ENCODE results near the gene TIAM1.

Gene TIAM1

DNA sequence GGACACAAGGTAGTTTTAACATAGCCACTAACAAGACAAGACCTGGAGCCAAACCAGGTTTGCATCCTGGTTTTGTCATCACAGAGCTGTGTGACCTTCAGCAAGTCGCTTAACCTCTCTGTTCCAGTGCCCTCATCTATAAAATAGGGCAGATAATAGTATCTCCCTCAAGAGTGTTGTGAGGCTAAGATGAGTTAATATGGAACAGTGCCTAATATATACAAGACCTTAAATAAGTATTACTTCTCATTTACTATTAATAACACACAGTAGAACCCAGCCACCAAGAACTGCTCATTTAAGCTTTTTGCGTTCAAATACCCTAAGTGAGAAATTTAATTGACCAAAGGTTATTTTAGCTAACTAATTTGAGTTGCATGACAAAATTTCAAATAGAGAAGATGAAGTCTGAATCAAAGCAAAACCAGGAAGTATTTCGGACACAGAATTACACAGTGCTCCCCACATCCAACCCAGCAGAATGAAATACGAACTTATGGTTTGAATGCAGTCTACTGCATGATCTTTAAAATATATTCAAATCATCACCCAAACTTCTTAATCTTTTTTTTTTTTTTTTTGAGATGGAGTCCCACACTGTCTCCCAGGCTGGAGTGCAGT is 181.9 kb downstream of the TIAM1 start:
- no peak for DNase-seq

DNA sequence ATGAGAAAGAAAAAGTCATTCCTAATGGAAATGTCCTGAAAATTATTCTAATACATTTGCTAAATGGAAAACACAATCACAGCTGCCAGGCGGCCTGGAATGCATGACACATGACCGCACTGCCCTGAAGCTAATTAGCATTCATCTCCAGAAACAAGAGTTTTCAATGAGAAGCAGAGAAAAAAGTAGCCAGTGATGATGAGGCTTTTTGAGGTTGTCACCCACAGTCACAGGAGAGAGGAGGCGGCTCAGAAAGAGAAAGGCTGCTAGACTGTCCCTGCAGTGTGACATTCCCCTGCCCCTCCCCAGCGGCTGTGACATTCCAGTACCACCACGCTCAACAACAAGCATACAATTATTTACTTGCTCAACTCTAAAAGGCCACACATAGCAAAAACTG is 182.9 kb downstream of the TIAM1 start:
- peak; percentile 57 for DNase-seq

GRCh38 chr21:31159808-31160207 is 184.3 kb downstream of the TIAM1 start:
- DNase-seq: no peak

- DNase-seq: no peak
Measured at GRCh38 chr21:31158789-31159581, 185.1 kb downstream of the TIAM1 start.

DNA sequence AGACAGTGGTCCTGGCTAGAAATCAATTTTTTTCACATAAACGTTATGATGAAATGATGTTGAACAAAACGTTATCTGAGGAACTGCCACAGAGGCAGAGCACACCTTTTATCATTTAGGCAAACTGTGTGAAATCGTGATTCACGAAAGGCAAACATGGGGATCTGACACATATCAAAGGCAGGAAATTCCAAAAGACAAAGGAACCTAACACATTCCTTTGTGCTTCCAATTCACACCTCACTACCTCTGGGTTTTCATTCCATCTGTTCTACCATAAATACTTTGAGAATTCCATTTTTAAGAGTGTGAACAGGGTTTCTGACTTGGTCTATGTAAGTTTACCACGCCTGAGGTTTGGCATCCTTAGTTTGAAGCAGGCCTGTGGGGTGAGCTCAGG is 186.3 kb downstream of the TIAM1 start:
- no peak for DNase-seq

DNA sequence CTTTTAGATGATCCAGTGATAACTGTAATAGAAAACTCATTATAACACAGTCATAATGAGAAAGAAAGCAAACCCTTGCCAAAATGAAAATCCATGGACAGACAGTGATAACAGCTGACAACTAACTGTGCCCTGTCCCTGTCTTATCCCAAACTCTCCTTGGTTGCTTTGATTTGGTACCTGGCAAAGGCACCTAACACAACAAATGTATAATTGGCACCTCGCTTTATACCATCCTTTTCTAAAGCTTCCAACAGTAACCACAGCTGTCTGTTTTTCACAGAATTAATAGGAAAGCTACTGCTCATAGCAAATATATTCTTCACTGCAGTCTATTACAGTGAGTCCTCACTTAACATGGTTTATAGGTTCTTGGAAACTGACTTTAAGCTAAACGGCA is 187.4 kb downstream of the TIAM1 start:
- DNase-seq: no peak

DNA sequence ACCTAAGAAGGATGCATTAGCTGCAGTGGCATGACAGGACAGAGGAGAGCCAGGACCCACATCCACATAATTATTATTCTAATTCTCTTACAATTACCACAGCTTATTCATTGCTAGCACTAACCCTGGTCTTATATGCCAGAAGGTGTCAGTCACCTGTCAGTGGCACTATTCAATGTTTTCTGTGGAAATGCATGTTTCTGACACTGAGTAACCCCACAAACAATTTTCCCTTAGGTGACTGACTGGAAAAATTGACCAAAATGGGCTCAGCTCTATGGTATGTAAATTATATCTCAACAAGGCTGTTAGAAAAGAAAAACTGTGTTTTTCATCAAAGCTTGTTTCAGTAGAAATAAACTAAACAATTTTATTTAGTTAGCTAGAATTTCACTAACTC is 187.9 kb downstream of the TIAM1 start:
- DNase-seq: no peak

GRCh38 chr21:31151156-31152045 is 192.7 kb downstream of the TIAM1 start:
- DNase-seq: no peak

DNA sequence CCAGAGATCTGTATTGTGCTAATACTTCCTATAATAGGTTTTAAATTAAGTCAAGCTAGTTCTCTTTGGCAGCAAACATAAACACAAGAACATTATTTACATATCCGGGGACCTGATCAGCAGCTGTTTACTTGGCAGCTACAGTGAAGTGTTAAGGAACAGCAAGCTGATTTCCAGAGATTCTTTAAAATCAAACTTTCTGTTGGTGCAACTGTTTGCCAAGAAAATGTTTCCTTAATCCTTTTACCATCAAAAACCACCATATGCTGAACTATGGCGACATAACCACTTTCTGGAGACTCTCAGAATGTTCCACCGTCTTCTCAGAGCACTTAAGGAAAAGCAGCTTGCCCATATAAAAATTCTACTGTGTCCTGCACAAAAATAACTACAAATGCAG is 198.8 kb downstream of the TIAM1 start:
- DNase-seq: no peak

- no peak for DNase-seq
Measured at GRCh38 chr21:31143036-31143435, 201.0 kb downstream of the TIAM1 start.

DNA sequence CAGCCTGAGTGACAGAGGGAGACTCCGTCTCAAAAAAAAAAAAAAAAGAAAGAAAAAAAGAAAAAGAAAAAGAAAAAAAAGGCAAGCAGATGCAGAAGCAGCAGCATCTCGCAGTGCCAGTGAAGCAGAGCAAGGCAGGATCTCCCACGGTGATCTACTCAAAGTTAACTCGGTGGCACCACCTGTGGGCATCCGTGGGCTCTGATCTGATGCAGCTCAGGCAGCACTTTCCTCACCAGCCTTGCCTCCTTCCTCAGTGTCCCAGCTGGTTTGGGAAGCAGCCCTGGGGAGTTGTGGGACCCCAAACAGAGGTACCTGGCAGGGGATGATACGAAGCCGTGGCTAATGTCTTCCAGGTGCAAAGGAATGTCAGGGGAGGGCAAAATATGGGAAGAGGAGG is 201.5 kb downstream of the TIAM1 start:
- no peak for DNase-seq

DNA sequence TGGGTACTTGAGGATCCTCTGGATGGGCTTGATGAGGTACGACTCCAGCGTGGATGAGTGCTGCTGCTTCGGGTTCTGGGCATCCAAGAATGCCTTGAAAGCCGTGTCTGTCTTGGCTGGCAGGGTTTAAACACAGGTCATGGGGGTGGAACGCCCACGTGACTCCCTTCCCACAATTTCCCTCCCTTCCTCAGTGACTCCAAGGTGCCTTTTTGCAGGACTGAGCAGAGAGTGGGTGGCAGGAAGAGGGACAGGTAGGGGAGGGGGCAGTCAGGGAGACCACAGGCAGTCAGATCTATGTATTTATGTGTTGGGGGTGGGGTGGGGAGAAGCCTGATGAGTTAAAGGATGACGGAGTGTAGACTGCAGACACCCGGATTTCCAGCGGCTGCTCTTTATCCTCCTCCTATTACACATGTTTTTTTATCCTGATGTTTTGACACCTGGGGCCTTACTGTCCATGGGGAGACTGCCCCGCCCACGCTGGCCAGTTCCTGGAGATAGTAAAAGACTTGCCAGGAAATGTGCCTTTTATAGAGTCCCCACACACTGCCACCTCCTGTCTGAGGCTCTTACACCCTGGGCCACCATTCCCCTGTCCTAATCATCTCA is 202.6 kb downstream of the TIAM1 start:
- DNase-seq: no peak

- no peak for DNase-seq
Measured at GRCh38 chr21:31140676-31141075, 203.4 kb downstream of the TIAM1 start.

- no peak for DNase-seq
Measured at GRCh38 chr21:31140025-31140424, 204.0 kb downstream of the TIAM1 start.

GRCh38 chr21:31137960-31138359 is 206.1 kb downstream of the TIAM1 start:
- no peak for DNase-seq

GRCh38 chr21:31136891-31137290 is 207.2 kb downstream of the TIAM1 start:
- no peak for DNase-seq

- no peak for DNase-seq
Measured at GRCh38 chr21:31135531-31136184, 208.4 kb downstream of the TIAM1 start.

DNA sequence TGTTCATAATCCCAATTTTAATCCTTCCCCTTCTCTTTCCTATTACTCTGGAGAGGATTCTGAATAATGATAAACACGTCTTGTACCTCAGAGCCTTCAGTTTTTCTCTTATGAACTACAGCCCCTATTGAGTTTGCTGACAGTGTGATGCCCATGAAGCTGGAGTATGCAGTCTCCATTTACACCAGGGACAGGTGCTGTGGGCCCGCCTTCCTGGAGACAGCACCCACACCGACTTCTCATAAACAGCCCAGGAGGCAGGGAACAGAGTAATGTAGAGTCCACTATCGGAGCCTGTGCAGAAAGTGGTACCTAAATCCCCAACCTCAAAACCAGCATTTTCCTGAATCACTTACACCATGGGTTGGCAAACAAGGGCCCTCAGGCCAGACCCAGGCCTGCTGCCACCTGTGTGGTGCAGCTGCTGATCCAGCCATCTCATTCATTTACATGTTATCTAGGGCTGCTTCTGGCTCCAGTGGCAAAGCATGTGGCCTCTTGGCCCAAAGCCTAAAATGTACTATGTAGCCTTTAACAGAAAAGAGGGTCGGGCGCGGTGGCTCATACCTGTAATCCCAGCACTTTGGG is 210.7 kb downstream of the TIAM1 start:
- no peak for DNase-seq

DNA sequence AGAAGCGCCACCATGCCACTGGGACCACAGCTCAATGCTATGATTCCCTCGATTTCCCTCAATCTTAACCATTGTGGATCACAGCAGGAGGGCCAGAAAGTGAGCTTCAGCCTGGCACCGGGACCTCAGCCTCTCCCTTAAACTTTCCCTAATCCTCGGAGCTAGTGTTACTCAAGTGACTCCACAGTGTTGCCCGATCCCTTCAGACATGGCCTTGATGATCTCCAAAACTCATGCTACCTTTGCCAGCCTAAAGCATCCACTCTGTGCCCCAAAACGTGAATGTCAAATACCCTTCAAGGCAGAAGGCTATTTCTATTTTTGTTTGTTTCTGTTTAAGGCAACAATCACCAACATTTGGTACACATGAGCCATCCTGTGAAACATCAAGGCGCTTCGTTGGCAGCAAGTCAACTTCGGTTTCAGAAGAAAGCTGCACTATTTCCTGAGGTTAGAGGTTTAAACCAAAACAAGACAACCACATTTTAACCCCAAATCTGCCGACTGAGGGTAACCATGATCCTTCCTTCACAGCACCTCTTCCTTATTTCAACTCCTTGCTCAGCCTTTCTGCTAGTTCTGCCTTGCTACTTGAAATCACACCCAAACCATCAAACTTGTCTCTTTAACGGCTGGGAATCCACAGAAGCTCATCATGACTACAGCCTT is 211.4 kb downstream of the TIAM1 start:
- no peak for DNase-seq

- no peak for DNase-seq
Measured at GRCh38 chr21:31130821-31131220, 213.2 kb downstream of the TIAM1 start.

DNA sequence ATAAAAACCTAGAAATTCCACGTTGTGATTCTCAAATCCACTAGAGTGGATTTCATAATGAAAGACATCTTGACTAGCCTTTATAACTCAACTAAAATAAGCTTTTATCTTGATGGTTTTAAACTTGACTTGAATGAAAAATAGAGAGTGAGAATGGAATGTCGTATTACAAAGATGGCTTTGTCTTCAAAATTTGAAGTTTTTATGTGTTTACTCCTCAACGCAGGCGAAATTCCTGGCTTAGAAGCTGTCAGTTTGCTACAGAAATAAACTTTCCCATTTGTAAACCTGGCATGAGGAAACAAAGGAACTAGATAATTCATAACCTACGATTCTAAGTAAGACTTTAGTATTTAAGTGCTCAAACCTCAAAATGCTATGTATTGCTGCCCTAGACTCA is 215.8 kb downstream of the TIAM1 start:
- DNase-seq: no peak

DNA sequence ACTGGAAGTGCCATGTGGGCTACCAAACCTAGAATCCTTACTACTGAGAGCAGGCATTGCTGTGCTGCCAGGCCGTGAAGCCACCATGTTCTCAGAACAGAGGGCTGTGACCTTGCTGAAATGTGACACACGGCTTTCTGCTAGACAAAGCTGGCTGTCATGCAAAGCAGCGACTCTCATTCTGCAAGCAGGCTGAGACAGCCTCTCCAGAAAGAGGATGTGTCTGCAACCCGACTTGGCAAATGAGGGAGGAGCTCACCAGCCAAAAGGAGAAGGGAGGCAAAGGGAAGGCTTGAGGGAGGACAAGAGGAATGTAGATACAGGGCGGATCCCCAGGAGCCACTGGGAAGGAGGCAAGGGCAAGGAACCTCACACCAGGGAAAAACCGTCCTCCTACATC is 220.1 kb downstream of the TIAM1 start:
- no peak for DNase-seq

Data from retina (tissue), 1 donor.